Cardiac muscle cell (in vitro differentiated cells and primary cell): ENCODE measurements around the gene FAM43A. TPM values are rescaled to one million over a fixed set of nuclear protein-coding genes. Genes with fewer than 3 reads are reported as not detected.

Source experiments
- DNase-seq, 2 donors: peaks; one replicate each; pipeline versions ENCODE4 v3.0.0 to v3.0.0-alpha.2; 2010 to 2017; ENCODE audit warnings: low read depth in 1 of 2, low spot score in 1 of 2
- H3K27ac ChIP-seq: fragments of 200-600 bp; sonication (generic); 2 replicates; pipeline ENCODE4 v1.5.1; 2016
- H3K27me3 ChIP-seq: fragments of 200-600 bp; sonication (generic); 2 replicates; pipeline ENCODE4 v1.6.0; 2016; ENCODE audit warnings: control low read depth
- H3K36me3 ChIP-seq: fragments of 200-600 bp; sonication (generic); 2 replicates; pipeline ENCODE4 v1.5.1; 2016; ENCODE audit warnings: control low read depth
- H3K4me1 ChIP-seq: fragments of 200-600 bp; sonication (generic); 2 replicates; pipeline ENCODE4 v1.8.1; 2017; ENCODE audit warnings: low read depth, mild to moderate bottlenecking, mixed run types
- H3K4me3 ChIP-seq: fragments of 200-600 bp; sonication (generic); 2 replicates; pipeline ENCODE4 v1.5.1; 2016; ENCODE audit warnings: mild to moderate bottlenecking
- H3K9me3 ChIP-seq: fragments of 200-600 bp; sonication (generic); 2 replicates; pipeline ENCODE4 v1.5.1; 2017; ENCODE audit warnings: low read depth, mild to moderate bottlenecking, control low read depth
- polyA plus RNA-seq: library from polyadenylated mRNA; unstranded; fragments of >200 nt; fragmentation: Nextera tagmentation; extraction: Ambion mirVana; gene quantifications from 2 replicates; pipeline ENCODE4 v1.2.1, GENCODE V29; 2016
- total RNA-seq: library from RNA; depleted of rRNA; stranded (reverse); fragments of >200 nt; gene quantifications from 2 replicates; pipeline ENCODE4 v1.2.3, GENCODE V29; 2016
- TF ChIP-seq, protein P1 (sequence below): IDR thresholded peaks from 2 replicates; pipeline ENCODE4 v1.5.1; 2012; ENCODE audit warnings: low read depth, mild to moderate bottlenecking, low read length

Gene FAM43A
- total and polyA plus RNA-seq, 2 experiments from 2014 or later: 4.9 to 18.3 TPM

DNA sequence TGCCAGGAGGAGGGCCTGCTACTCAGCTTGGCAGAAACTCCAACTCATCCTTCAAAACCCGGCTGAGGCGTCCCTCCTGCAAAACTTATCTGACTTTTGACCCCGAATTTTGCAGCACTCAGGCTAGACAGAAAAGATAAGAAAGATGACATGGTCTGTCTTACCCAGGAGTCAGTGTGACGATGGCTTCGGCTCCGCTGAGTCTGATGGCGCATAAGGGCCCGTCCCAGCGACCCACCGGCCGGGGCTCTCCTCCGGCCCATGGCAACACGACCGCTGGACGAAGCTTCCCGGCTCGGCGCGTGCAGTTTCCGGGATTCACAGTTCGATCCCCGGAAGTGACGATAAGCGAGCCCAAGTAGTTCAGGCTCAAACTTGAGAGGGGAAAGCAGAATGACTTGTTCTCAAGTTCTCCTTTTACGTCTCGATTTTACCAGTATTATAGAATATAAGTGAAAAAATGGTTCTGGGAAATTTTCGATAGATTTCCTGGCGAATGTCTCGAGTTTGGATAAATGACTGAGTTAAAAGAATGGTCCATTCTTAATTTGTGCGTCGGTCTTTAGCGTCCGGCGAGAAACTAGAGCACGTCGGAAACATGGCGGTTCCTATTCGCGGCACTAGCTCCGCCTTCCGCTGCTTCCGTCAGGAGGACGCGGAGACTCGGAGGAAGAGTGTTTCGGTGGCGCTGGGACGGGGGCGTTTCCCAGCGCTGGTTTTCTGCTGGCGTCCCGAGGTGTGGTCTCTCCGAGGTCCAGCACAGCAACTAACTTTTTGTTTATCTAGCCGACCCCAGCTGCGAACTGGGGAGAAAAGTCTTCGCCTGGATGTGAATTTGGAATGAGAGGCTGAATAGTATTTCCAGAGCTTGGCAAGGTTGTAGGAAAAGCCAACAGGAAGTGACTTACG is 13.5 kb upstream of the FAM43A start, which contains the start of gene LSG1:
TSS of gene LSG1 (minus strand) at position 292 of the 909 bp plus-strand sequence. CDS start at position 263, 29 bp downstream.
- no peaks in the 10 kb centered on the region for H3K9me3 ChIP-seq

DNA sequence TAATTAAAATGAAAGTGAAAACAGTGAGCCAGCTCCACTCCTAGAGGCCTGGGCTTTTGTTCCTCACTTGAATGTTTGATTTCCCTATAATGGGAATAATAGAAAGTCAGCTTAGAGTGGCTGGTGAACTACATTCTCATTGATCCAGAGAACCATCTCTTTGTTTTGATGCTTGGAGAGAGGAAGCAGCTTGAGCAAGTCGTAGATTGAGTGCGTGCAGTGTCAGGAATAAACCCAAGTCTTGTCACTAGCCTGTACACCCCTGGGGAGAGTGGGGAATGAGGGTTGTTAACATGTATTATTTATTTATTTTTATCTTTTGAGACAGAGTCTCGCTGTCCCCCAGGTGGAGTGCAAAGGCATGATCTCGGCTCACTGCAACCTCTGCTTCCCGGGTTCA is 12.8 kb upstream of the FAM43A start:
- peak overlapping the region; percentile 85 for H3K4me3 ChIP-seq
- no peaks in the 10 kb centered on the region for H3K36me3 ChIP-seq
- H3K9me3 ChIP-seq: no peaks in the 10 kb centered on the region
- peak overlapping the region; percentile 98 for H3K27ac ChIP-seq
- TF ChIP-seq, protein P1, sequence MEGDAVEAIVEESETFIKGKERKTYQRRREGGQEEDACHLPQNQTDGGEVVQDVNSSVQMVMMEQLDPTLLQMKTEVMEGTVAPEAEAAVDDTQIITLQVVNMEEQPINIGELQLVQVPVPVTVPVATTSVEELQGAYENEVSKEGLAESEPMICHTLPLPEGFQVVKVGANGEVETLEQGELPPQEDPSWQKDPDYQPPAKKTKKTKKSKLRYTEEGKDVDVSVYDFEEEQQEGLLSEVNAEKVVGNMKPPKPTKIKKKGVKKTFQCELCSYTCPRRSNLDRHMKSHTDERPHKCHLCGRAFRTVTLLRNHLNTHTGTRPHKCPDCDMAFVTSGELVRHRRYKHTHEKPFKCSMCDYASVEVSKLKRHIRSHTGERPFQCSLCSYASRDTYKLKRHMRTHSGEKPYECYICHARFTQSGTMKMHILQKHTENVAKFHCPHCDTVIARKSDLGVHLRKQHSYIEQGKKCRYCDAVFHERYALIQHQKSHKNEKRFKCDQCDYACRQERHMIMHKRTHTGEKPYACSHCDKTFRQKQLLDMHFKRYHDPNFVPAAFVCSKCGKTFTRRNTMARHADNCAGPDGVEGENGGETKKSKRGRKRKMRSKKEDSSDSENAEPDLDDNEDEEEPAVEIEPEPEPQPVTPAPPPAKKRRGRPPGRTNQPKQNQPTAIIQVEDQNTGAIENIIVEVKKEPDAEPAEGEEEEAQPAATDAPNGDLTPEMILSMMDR: no peak
- H3K4me1 ChIP-seq: peaks cover 7% of the 10 kb centered on the region
- peaks cover 9% of the 10 kb centered on the region for H3K27me3 ChIP-seq
- DNase-seq: no peak

More for the DNA sequence above, 13.5 kb upstream of the FAM43A start, which contains the start of gene LSG1:
- TF ChIP-seq, protein P1: no peak
- Histone ChIP-seq H3K4me1 (peaks cover 7% of the 10 kb centered on the region), H3K27ac (peak within 1 kb of the TSS; percentile 98), H3K36me3 (no peaks in the 10 kb centered on the region), H3K27me3 (peaks cover 9% of the 10 kb centered on the region), H3K4me3 (peak within 1 kb of the TSS; percentile 85)
- DNase-seq: peak; percentile 96 to 98

DNA sequence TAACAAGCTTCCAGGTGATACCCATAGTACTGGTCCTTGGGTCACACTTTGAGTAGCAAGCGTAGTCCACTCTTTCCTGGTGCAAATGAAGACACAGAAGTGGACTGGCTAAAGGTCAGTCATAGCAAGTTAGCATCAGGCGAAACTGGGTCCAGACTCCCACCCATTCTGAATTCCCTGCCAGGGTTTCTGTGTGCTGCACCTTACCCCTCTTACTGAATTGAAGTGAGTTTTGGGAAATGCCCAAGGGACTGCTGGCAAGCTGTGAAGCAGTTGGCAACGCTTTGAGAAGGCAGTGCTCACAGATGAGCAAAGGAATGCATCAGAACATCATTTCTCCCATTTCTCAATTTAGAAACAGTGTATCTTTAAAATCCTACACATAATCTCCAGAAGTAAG is 11.9 kb upstream of the FAM43A start:
- DNase-seq: no peak
- TF ChIP-seq, protein P1: no peak
- Histone ChIP-seq H3K27ac (no peak overlapping the region), H3K9me3 (no peaks in the 10 kb centered on the region), H3K4me1 (peaks cover 7% of the 10 kb centered on the region), H3K36me3 (no peaks in the 10 kb centered on the region), H3K4me3 (no peak overlapping the region), H3K27me3 (peaks cover 9% of the 10 kb centered on the region)

DNA sequence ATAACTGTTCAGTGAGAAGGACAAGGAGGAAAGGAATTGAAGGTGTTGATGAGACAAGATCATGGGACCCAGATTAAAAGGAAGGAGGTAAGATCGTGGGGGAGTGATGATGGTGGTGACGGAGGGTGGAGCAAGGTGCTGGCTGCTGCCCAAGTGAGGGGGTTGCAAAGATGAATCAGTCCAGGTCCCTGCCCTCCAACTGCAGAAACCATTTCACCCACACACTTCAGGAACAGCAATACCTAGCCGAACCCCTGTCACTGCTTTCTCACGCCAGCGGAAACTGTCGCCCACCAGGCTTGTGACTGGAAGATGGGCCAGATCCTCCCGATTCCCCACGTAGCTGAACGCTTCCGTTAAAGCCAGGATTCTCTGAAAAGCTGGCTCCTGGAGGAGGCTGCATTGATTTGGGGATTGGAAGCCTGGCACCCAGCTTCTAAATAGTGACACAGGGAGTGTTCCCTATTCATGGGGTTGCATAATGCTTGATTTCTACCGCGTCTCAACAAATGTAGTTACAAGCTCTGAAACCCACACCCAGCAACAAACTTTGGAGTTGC is 10.5 kb upstream of the FAM43A start:
- Histone ChIP-seq H3K4me3 (no peak overlapping the region), H3K27ac (no peak overlapping the region), H3K27me3 (peaks cover 9% of the 10 kb centered on the region), H3K9me3 (no peaks in the 10 kb centered on the region), H3K36me3 (no peaks in the 10 kb centered on the region), H3K4me1 (peaks cover 7% of the 10 kb centered on the region)
- no peak for DNase-seq
- TF ChIP-seq, protein P1: no peak

DNA sequence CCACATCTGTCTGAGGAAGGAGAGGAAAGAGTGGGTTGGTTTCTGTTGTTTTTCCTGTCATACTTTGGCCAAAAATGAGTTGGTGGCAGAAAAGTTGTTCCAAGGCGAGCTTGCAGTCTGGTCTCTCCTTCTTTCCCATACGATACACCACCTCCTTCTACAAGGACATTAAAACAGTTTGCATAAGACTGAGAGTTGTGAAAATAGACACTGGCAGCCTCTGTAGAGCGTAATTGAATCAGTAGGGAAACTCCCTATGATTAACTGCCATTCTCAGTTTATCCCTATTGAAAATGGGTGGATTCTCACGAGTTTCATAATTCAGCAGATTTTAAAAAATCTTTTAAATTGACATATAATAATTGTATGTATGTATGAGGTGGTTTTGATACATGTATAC is 10.0 kb upstream of the FAM43A start:
- TF ChIP-seq, protein P1: no peak
- Histone ChIP-seq H3K4me3 (no peak overlapping the region), H3K27ac (no peak overlapping the region), H3K27me3 (peaks cover 9% of the 10 kb centered on the region), H3K4me1 (peaks cover 7% of the 10 kb centered on the region), H3K36me3 (no peaks in the 10 kb centered on the region), H3K9me3 (no peaks in the 10 kb centered on the region)
- no peak for DNase-seq
